GM04503 (cell line): ENCODE data around the gene TSEN2.
"Not testable (repeated sequence)": the region's sequence is repeated elsewhere in the genome, so short reads cannot be mapped to it uniquely, and the experiment has no call there.

Experiments
- DNase-seq: peaks from one replicate; pipeline ENCODE4 v3.0.0-alpha.2; 2012; ENCODE audit warnings: low read depth

TSEN2 gene

GRCh38 chr3:12452361-12453330, 31.6 kb upstream of the TSEN2 start:
- DNase-seq, result no peak

- no peak for DNase-seq
Measured at GRCh38 chr3:12454076-12454815, 30.0 kb upstream of the TSEN2 start.

- no peak for DNase-seq
Measured at GRCh38 chr3:12454816-12455121, 29.5 kb upstream of the TSEN2 start.

DNA sequence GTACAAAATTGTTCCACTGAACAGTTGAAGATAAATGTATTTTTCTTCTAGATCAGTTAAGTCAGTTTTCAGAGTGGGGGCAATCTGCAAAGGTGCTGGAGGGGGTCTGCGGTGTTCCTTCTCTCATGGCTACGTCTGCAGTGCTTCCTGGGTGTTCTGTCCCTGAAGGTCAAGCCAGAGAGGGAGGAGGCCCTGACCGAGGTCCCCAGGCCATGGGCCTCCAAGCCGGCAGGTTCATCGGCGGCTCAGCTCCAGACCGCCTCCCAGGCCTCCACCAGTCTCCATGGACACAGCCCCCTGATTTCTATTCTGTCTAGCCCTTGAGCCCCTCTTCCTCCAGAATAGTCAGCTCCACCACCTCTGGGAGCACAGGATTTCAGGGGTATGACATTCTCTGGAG, 28.5 kb upstream of the TSEN2 start:
- no peak for DNase-seq

- no peak for DNase-seq
Measured at GRCh38 chr3:12456441-12456840, 27.8 kb upstream of the TSEN2 start.

GRCh38 chr3:12457380-12457779, 26.9 kb upstream of the TSEN2 start:
- not testable (repeated sequence) for DNase-seq

GRCh38 chr3:12458901-12459300, 25.4 kb upstream of the TSEN2 start:
- DNase-seq, result no peak

- DNase-seq, result no peak
Measured at GRCh38 chr3:12460127-12460526, 24.2 kb upstream of the TSEN2 start.

GRCh38 chr3:12461097-12461649, 23.1 kb upstream of the TSEN2 start:
- DNase-seq, result no peak

- DNase-seq, result no peak
Measured at GRCh38 chr3:12462159-12462947, 21.9 kb upstream of the TSEN2 start.

DNA sequence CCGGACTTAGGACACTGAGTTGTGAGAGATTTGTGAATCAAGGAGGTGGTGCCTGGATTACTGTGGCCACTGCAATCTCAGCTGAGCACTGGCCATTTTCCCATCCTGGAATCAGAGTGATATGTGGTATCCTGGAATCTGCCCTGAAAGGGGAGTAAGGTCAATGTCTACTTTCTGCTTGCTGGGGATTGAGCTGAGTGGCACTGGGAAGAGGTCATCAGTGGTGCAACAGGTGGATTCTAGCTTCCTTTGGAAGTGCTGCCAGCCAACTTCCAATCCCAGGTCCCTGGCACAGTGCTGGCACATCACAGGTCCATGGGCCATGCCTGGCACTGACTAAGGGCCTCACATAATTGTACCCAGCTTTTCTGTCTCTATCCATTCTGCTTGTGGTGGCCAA, 20.6 kb upstream of the TSEN2 start:
- DNase-seq, result no peak

- no peak for DNase-seq
Measured at GRCh38 chr3:12464181-12464580, 20.1 kb upstream of the TSEN2 start.

GRCh38 chr3:12465151-12465835, 19.0 kb upstream of the TSEN2 start:
- no peak for DNase-seq

DNA sequence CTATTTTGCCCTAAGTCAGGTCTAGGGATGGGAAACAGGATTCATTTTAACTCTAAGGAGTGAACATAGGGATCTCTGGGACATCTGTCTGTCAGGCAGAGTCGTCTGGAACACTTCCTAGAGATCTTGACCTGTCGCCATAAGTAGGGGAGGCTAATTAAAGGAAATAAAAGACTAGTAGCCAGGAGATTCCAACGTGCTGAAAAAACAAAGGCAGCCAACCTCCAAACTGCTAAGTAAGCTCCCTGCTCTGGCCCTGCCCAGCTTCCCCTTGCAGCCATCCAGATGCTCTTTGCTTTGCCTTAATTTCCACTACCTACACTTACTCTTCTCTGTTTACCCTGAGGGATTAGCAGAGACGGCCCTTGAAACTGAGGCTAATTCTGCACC, 18.4 kb upstream of the TSEN2 start:
- DNase-seq, result no peak

DNA sequence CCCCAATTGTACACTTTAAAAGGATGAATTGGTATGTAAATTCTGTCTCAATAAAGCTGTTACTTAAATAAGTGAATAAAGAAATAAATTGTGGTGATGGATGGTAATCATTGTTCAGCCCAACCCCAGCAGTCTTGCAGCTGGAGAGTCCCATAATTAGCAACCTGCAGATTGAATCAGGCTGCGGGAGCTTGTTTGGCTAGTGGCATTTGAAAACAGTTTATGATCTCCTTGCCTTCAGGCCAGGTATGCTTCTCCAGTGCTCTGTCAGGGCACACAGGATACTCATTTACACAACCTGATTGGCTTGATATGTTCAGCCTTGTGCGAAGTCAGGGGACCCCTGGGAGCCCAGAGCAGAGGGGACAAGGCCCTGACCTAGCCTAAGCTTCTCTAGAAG, 16.5 kb upstream of the TSEN2 start:
- no peak for DNase-seq

- DNase-seq, result no peak
Measured at GRCh38 chr3:12468276-12468675, 16.0 kb upstream of the TSEN2 start.

DNA sequence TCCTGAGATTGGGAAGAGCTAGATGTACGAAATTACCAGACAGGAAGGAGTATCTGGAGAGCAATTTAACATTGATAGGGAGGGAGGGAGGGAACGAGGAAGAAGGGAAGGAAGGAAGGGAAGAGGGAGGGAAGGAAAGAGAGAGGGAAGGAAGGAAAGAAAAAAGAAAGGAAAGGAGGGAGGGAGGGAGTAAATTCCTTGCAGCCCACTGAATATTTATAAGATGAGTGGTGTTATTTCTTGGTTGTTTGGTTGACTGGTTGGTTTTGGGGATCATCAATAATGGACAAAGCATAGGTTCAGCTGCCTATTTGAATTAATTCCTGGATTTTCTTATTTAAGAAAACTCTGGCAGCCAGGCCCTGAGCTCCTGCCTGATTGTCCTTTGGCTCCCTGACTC, 15.5 kb upstream of the TSEN2 start:
- no peak for DNase-seq

GRCh38 chr3:12469222-12469621, 15.1 kb upstream of the TSEN2 start:
- DNase-seq, result not testable (repeated sequence)

GRCh38 chr3:12470111-12470510, 14.2 kb upstream of the TSEN2 start:
- no peak for DNase-seq

- no peak for DNase-seq
Measured at GRCh38 chr3:12470680-12471079, 13.6 kb upstream of the TSEN2 start.

- no peak for DNase-seq
Measured at GRCh38 chr3:12471241-12471640, 13.0 kb upstream of the TSEN2 start.
